Measurements from ENCODE around the gene PIEZO2. TPM values are rescaled to one million over a fixed set of nuclear protein-coding genes. Genes with fewer than 3 reads are reported as not detected.
"Not testable (repeated sequence)": the region's sequence is repeated elsewhere in the genome, so short reads cannot be mapped to it uniquely, and the experiment has no call there.

PIEZO2 gene
- total RNA-seq, 1 experiment from 2014 or later: 0.11 TPM

GRCh38 chr18:10638539-10638885, 510.9 kb downstream of the PIEZO2 start:
- BruUV-seq (replicated peaks); H3K9me3 ChIP-seq; H3K4me1 Mint-ChIP-seq (ENCODE audit: low read depth, unreplicated experiment); H3K27ac Mint-ChIP-seq (ENCODE audit: unreplicated experiment); H3K27me3 Mint-ChIP-seq (ENCODE audit: insufficient read depth, unreplicated experiment); H3K27me3 ChIP-seq (replicated peaks; ENCODE audit: control insufficient read depth, insufficient read depth, low read length); H3K4me1 ChIP-seq; H3K4me3 Mint-ChIP-seq (ENCODE audit: unreplicated experiment); POLR2A ChIA-PET; DNase-seq; H3K4me3 ChIP-seq (ENCODE audit: low read depth, low read length); intact Hi-C loops (cut with micrococcal nuclease; ENCODE audit: unreplicated experiment); H3K36me3 Mint-ChIP-seq (ENCODE audit: insufficient read depth, unreplicated experiment); H3K36me3 ChIP-seq (ENCODE audit: control insufficient read depth, insufficient read depth, low read length); H3K9me3 Mint-ChIP-seq (ENCODE audit: unreplicated experiment); CTCF ChIA-PET: not testable (repeated sequence)

GRCh38 chr18:10637858-10638538, 511.4 kb downstream of the PIEZO2 start:
- BruUV-seq (replicated peaks); intact Hi-C loops (cut with micrococcal nuclease; ENCODE audit: unreplicated experiment): not testable (repeated sequence)

GRCh38 chr18:10629076-10629475, 520.3 kb downstream of the PIEZO2 start:
- intact Hi-C loops (cut with micrococcal nuclease; ENCODE audit: unreplicated experiment); H3K4me1 ChIP-seq; H3K27me3 Mint-ChIP-seq (ENCODE audit: insufficient read depth, unreplicated experiment); H3K36me3 ChIP-seq (ENCODE audit: control insufficient read depth, insufficient read depth, low read length); H3K4me3 Mint-ChIP-seq (ENCODE audit: unreplicated experiment); H3K4me3 ChIP-seq (ENCODE audit: low read depth, low read length); BruUV-seq (replicated peaks); H3K36me3 Mint-ChIP-seq (ENCODE audit: insufficient read depth, unreplicated experiment); DNase-seq; H3K27ac Mint-ChIP-seq (ENCODE audit: unreplicated experiment); H3K9me3 Mint-ChIP-seq (ENCODE audit: unreplicated experiment); H3K27me3 ChIP-seq (replicated peaks; ENCODE audit: control insufficient read depth, insufficient read depth, low read length); CTCF ChIA-PET; H3K4me1 Mint-ChIP-seq (ENCODE audit: low read depth, unreplicated experiment); POLR2A ChIA-PET; H3K9me3 ChIP-seq: not testable (repeated sequence)

More at GRCh38 chr18:10637858-10638538, 511.4 kb downstream of the PIEZO2 start:
- CTCF ChIA-PET; H3K9me3 Mint-ChIP-seq (ENCODE audit: unreplicated experiment); H3K27me3 ChIP-seq (replicated peaks; ENCODE audit: control insufficient read depth, insufficient read depth, low read length); DNase-seq; H3K9me3 ChIP-seq; H3K27me3 Mint-ChIP-seq (ENCODE audit: insufficient read depth, unreplicated experiment); H3K27ac Mint-ChIP-seq (ENCODE audit: unreplicated experiment); H3K4me1 ChIP-seq; H3K36me3 ChIP-seq (ENCODE audit: control insufficient read depth, insufficient read depth, low read length); H3K4me3 Mint-ChIP-seq (ENCODE audit: unreplicated experiment); H3K4me1 Mint-ChIP-seq (ENCODE audit: low read depth, unreplicated experiment); H3K36me3 Mint-ChIP-seq (ENCODE audit: insufficient read depth, unreplicated experiment); POLR2A ChIA-PET; H3K4me3 ChIP-seq (ENCODE audit: low read depth, low read length): not testable (repeated sequence)

GRCh38 chr18:10626606-10627213, 522.7 kb downstream of the PIEZO2 start:
- H3K36me3 Mint-ChIP-seq (ENCODE audit: insufficient read depth, unreplicated experiment); H3K4me3 ChIP-seq (ENCODE audit: low read depth, low read length); POLR2A ChIA-PET; H3K36me3 ChIP-seq (ENCODE audit: control insufficient read depth, insufficient read depth, low read length); CTCF ChIA-PET; BruUV-seq (replicated peaks); H3K4me1 ChIP-seq; H3K27me3 Mint-ChIP-seq (ENCODE audit: insufficient read depth, unreplicated experiment); H3K27me3 ChIP-seq (replicated peaks; ENCODE audit: control insufficient read depth, insufficient read depth, low read length); DNase-seq; H3K4me1 Mint-ChIP-seq (ENCODE audit: low read depth, unreplicated experiment); H3K27ac Mint-ChIP-seq (ENCODE audit: unreplicated experiment); intact Hi-C loops (cut with micrococcal nuclease; ENCODE audit: unreplicated experiment); H3K4me3 Mint-ChIP-seq (ENCODE audit: unreplicated experiment); H3K9me3 Mint-ChIP-seq (ENCODE audit: unreplicated experiment); H3K9me3 ChIP-seq: not testable (repeated sequence)

- H3K4me3 ChIP-seq (ENCODE audit: low read depth, low read length); H3K27me3 Mint-ChIP-seq (ENCODE audit: insufficient read depth, unreplicated experiment); BruUV-seq (replicated peaks); DNase-seq; H3K4me1 ChIP-seq; H3K27ac Mint-ChIP-seq (ENCODE audit: unreplicated experiment); H3K4me1 Mint-ChIP-seq (ENCODE audit: low read depth, unreplicated experiment); H3K36me3 ChIP-seq (ENCODE audit: control insufficient read depth, insufficient read depth, low read length); H3K27me3 ChIP-seq (replicated peaks; ENCODE audit: control insufficient read depth, insufficient read depth, low read length); H3K36me3 Mint-ChIP-seq (ENCODE audit: insufficient read depth, unreplicated experiment); CTCF ChIA-PET; intact Hi-C loops (cut with micrococcal nuclease; ENCODE audit: unreplicated experiment); POLR2A ChIA-PET; H3K4me3 Mint-ChIP-seq (ENCODE audit: unreplicated experiment); H3K9me3 Mint-ChIP-seq (ENCODE audit: unreplicated experiment); H3K9me3 ChIP-seq: not testable (repeated sequence)
These were observed 525.8 kb downstream of the PIEZO2 start for GRCh38 chr18:10623606-10624005.

- H3K27me3 ChIP-seq (replicated peaks; ENCODE audit: control insufficient read depth, insufficient read depth, low read length); H3K36me3 ChIP-seq (ENCODE audit: control insufficient read depth, insufficient read depth, low read length); DNase-seq; H3K27ac Mint-ChIP-seq (ENCODE audit: unreplicated experiment); H3K9me3 Mint-ChIP-seq (ENCODE audit: unreplicated experiment); H3K9me3 ChIP-seq; intact Hi-C loops (cut with micrococcal nuclease; ENCODE audit: unreplicated experiment); H3K4me3 ChIP-seq (ENCODE audit: low read depth, low read length); H3K4me3 Mint-ChIP-seq (ENCODE audit: unreplicated experiment); CTCF ChIA-PET; H3K36me3 Mint-ChIP-seq (ENCODE audit: insufficient read depth, unreplicated experiment); BruUV-seq (replicated peaks); POLR2A ChIA-PET; H3K4me1 Mint-ChIP-seq (ENCODE audit: low read depth, unreplicated experiment); H3K4me1 ChIP-seq; H3K27me3 Mint-ChIP-seq (ENCODE audit: insufficient read depth, unreplicated experiment): not testable (repeated sequence)
These were observed 526.4 kb downstream of the PIEZO2 start for GRCh38 chr18:10622982-10623381.

- H3K36me3 ChIP-seq (ENCODE audit: control insufficient read depth, insufficient read depth, low read length); H3K4me1 Mint-ChIP-seq (ENCODE audit: low read depth, unreplicated experiment); H3K4me3 ChIP-seq (ENCODE audit: low read depth, low read length); H3K27me3 Mint-ChIP-seq (ENCODE audit: insufficient read depth, unreplicated experiment); POLR2A ChIA-PET; H3K27me3 ChIP-seq (replicated peaks; ENCODE audit: control insufficient read depth, insufficient read depth, low read length); H3K9me3 ChIP-seq; H3K27ac Mint-ChIP-seq (ENCODE audit: unreplicated experiment); H3K4me1 ChIP-seq; CTCF ChIA-PET; H3K36me3 Mint-ChIP-seq (ENCODE audit: insufficient read depth, unreplicated experiment); intact Hi-C loops (cut with micrococcal nuclease; ENCODE audit: unreplicated experiment); H3K4me3 Mint-ChIP-seq (ENCODE audit: unreplicated experiment); H3K9me3 Mint-ChIP-seq (ENCODE audit: unreplicated experiment); BruUV-seq (replicated peaks): not testable (repeated sequence)
- DNase-seq: peak in 1 of 2 experiments; percentile 5
These were observed 528.6 kb downstream of the PIEZO2 start for GRCh38 chr18:10620670-10621329.
